ENCODE measurements around the gene OR4D5. TPM values are rescaled to one million over a fixed set of nuclear protein-coding genes. Genes with fewer than 3 reads are reported as not detected.

OR4D5 gene
- not detected for total RNA-seq

- no peak for TF ChIP-seq POLR2A (IDR thresholded peaks at IDR 0.05)
- WGBS, 2 donors = 41 to 50% methylated on average over 1 of the region's 1 CpG
- intact Hi-C loops (cut with DNase I; ENCODE audit: low total_unique reads) = no loop called here
- H3K4me3 ChIP-seq (ENCODE audit: low read depth, poor library complexity, severe bottlenecking) = no peak within 1 kb of the TSS
- no peak for DNase-seq (ENCODE audit: low spot score in 2 of 2)
Measured at GRCh38 chr11:123939317-123939716, at the start of gene OR4D5. TSS of gene OR4D5 (plus strand) at chr11:123939617. CDS start at chr11:123939617, 0 bp downstream.

- no peak for DNase-seq (ENCODE audit: low spot score in 2 of 2)
- intact Hi-C loops (cut with DNase I; ENCODE audit: low total_unique reads) = no loop called here
- TF ChIP-seq CTCF (IDR thresholded peaks at IDR 0.05) (no peak), POLR2A (IDR thresholded peaks at IDR 0.05) (no peak)
- no peak overlapping the region for H3K4me3 ChIP-seq (ENCODE audit: low read depth, poor library complexity, severe bottlenecking)
Measured at GRCh38 chr11:123892031-123892430, 47.4 kb upstream of the OR4D5 start.

DNA sequence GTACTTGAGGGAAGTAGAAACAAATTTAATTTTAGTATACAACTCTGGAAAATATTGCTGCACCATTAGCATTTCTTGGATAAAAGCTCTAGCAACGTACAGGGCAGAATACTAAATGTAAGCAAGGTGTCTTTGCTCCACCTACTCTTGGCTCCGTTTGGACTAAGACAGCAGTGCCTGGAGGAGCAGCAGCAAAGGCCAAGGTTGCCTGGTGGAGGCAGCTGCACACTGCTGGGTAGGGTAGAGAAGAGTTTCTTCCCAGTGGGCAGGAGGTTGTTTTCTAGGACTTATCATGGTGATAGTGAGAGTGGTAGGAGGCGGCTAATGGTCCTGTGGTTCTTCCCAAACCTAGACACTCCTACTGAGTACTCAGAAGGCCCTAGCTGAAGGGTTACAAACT is 39.6 kb upstream of the OR4D5 start:
- WGBS, 2 donors = 52 to 60% methylated on average over 3 of the region's 3 CpGs
- intact Hi-C loops (cut with DNase I; ENCODE audit: low total_unique reads) = no loop called here
- TF ChIP-seq POLR2A (IDR thresholded peaks at IDR 0.05) = no peak
- TF ChIP-seq CTCF (IDR thresholded peaks at IDR 0.05) = no peak
- DNase-seq (ENCODE audit: low spot score in 2 of 2) = no peak
- H3K4me3 ChIP-seq (ENCODE audit: low read depth, poor library complexity, severe bottlenecking) = no peak overlapping the region

GRCh38 chr11:123901867-123902266 is 37.5 kb upstream of the OR4D5 start, which contains the start of gene OR8D4:
TSS of gene OR8D4 (plus strand) at chr11:123902167. CDS start at chr11:123906432, 4,265 bp downstream.
- TF ChIP-seq POLR2A (IDR thresholded peaks at IDR 0.05) (no peak), CTCF (IDR thresholded peaks at IDR 0.05) (no peak)
- no peak within 1 kb of the TSS for H3K4me3 ChIP-seq (ENCODE audit: low read depth, poor library complexity, severe bottlenecking)
- intact Hi-C loops (cut with DNase I; ENCODE audit: low total_unique reads) = no loop called here
- no peak for DNase-seq (ENCODE audit: low spot score in 2 of 2)
- WGBS, 2 donors = 81 to 100% methylated on average over 1 of the region's 1 CpG

GRCh38 chr11:123903932-123904331 is 35.5 kb upstream of the OR4D5 start:
- intact Hi-C loops (cut with DNase I; ENCODE audit: low total_unique reads) = no loop called here
- no peak overlapping the region for H3K4me3 ChIP-seq (ENCODE audit: low read depth, poor library complexity, severe bottlenecking)
- no peak for DNase-seq (ENCODE audit: low spot score in 2 of 2)
- 68 to 69% methylated on average over 2 of the region's 2 CpGs for WGBS, 2 donors
- TF ChIP-seq POLR2A (IDR thresholded peaks at IDR 0.05) = no peak
- TF ChIP-seq CTCF (IDR thresholded peaks at IDR 0.05) = no peak

DNA sequence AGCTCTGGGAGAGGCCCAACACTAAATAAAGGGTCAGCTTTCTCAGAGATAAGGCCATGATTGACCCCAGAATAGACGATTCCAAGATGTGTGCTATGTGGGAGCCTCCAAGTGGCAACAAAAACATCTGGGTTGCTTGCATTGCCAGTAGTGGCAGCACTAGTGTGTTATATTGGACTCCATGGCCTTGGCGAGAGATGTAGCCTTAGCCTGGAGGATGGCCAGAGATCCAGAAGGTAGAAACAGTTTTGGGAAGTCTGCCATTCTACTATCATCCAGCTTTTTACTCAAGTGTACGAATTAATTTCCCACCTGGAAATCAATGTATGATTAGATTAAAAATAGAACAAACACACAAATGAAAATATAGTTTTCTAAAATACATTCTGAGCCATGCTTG is 34.5 kb upstream of the OR4D5 start:
- intact Hi-C loops (cut with DNase I; ENCODE audit: low total_unique reads) = no loop called here
- 63 to 70% methylated on average over 3 of the region's 3 CpGs for WGBS, 2 donors
- TF ChIP-seq CTCF (IDR thresholded peaks at IDR 0.05) (no peak), POLR2A (IDR thresholded peaks at IDR 0.05) (no peak)
- DNase-seq (ENCODE audit: low spot score in 2 of 2) = no peak
- H3K4me3 ChIP-seq (ENCODE audit: low read depth, poor library complexity, severe bottlenecking) = no peak overlapping the region

Data from lower leg skin (tissue), 4 donors.